GM12878 (cell line): ENCODE data around the gene RINT1. TPM values are rescaled to one million over a fixed set of nuclear protein-coding genes. Genes with fewer than 3 reads are reported as not detected.

Source experiments
- ATAC-seq: fragments of 200-7000 bp; cut with Tn5 transposase; 3 replicates; pipeline ENCODE4 v1.9.1; 2020; ENCODE audit warnings: mild to moderate bottlenecking, moderate library complexity
- Bru-seq: library from RNA; stranded (reverse); fragments of 400-500 nt; gene quantifications from one replicate; lab custom pipeline; 2021; lab: Mats Ljungman, UMichigan
- BruChase-seq, 2 experiments: library from RNA; stranded (reverse); fragments of 400-500 nt; gene quantifications; one replicate each; lab custom pipeline; 2021; lab: Mats Ljungman, UMichigan
- BruUV-seq: library from RNA; stranded (reverse); fragments of 400-500 nt; replicated peaks from 2 replicates; lab custom pipeline; 2021; lab: Mats Ljungman, UMichigan
- CTCF ChIA-PET: fragments of 300-600 bp; sonication (Branson Sonifier 250); formaldehyde crosslinking; extraction: SDS; loops from one replicate; lab custom pipeline; 2021; ENCODE audit warnings: inconsistent platforms; lab: Yijun Ruan, JAX
- POLR2A ChIA-PET: fragments of 350-600 bp; formaldehyde crosslinking; extraction: SDS; loops from one replicate; lab custom pipeline; 2021; ENCODE audit warnings: inconsistent platforms; lab: Charles Lee
- RAD21 ChIA-PET: fragments of 300-600 bp; sonication (Branson Sonifier 250); formaldehyde crosslinking; loops from one replicate; lab custom pipeline; 2023; ENCODE audit warnings: antibody characterized with exemption; ENCODE audit not compliant: unreplicated experiment; lab: Charles Lee
- SMC1A ChIA-PET: fragments of 300-600 bp; sonication (Branson Sonifier 250); formaldehyde crosslinking; loops from one replicate; lab custom pipeline; 2023; ENCODE audit not compliant: unreplicated experiment, uncharacterized antibody; lab: Charles Lee
- DNase-seq: peaks from one replicate; pipeline ENCODE4 v3.0.0-alpha.2; 2011; ENCODE audit warnings: low read depth, low spot score
- FAIRE-seq: peaks from 3 replicates; lab custom pipeline; 2011; peaks lifted over from hg19 to GRCh38; lab: Jason Lieb, UNC
- H2AFZ ChIP-seq: 2 replicates; pipeline ENCODE4 v1.6.0; 2011; ENCODE audit warnings: low read depth, low read length, control low read depth; ENCODE audit not compliant: control insufficient read depth
- H3K27ac ChIP-seq: 2 replicates; pipeline ENCODE4 v1.5.1; 2011; ENCODE audit warnings: control low read depth; ENCODE audit not compliant: control insufficient read depth, insufficient read depth
- H3K27me3 ChIP-seq, 2 experiments: replicated peaks in 1 of 2; 2 replicates each; pipeline versions ENCODE4 v1.6.0 to v1.6.1; 2011; ENCODE audit warnings: low read length in 1 of 2; ENCODE audit not compliant: control insufficient read depth in 2 of 2, insufficient read depth in 2 of 2
- H3K36me3 ChIP-seq, 2 experiments: 2 replicates each; pipeline ENCODE4 v1.5.1; 2011; ENCODE audit warnings: low read length in 1 of 2; ENCODE audit not compliant: control insufficient read depth in 2 of 2, insufficient read depth in 2 of 2
- H3K4me1 ChIP-seq: 2 replicates; pipeline ENCODE4 v1.6.1; 2011; ENCODE audit warnings: mild to moderate bottlenecking, low read length, moderate library complexity, mixed read lengths; ENCODE audit not compliant: control insufficient read depth, insufficient read depth
- H3K4me2 ChIP-seq: 2 replicates; pipeline ENCODE4 v1.6.0; 2011; ENCODE audit warnings: control low read depth; ENCODE audit not compliant: control insufficient read depth, insufficient read depth
- H3K4me3 ChIP-seq: fragments of 200-600 bp; sonication (generic); 2 replicates; pipeline ENCODE4 v1.5.1; 2016
- H3K79me2 ChIP-seq: 2 replicates; pipeline ENCODE4 v1.6.0; 2011; ENCODE audit warnings: low read length; ENCODE audit not compliant: control insufficient read depth, insufficient read depth
- H3K9ac ChIP-seq: 2 replicates; pipeline ENCODE4 v1.8.0; 2011; ENCODE audit warnings: low read length, control low read depth, mixed read lengths; ENCODE audit not compliant: control insufficient read depth, insufficient read depth
- H3K9me3 ChIP-seq: replicated peaks from 3 replicates; pipeline ENCODE4 v1.5.1; 2011; ENCODE audit warnings: mild to moderate bottlenecking, low read length; ENCODE audit not compliant: control insufficient read depth, insufficient read depth
- H4K20me1 ChIP-seq: 2 replicates; pipeline ENCODE4 v1.6.0; 2011; ENCODE audit not compliant: control insufficient read depth, insufficient read depth
- BCLAF1 ChIP-seq: fragments of 450-650 bp; IDR thresholded peaks from 2 replicates; pipeline ENCODE4 v1.6.1; 2017; ENCODE audit warnings: antibody characterized with exemption, mild to moderate bottlenecking, moderate library complexity
- CBFB ChIP-seq: IDR thresholded peaks from 2 replicates; pipeline ENCODE4 v1.6.1; 2016; ENCODE audit warnings: antibody characterized with exemption, low read depth
- EED ChIP-seq: sonication (generic); IDR thresholded peaks from 2 replicates; pipeline ENCODE4 v1.6.1; 2016; ENCODE audit warnings: antibody characterized with exemption, low read depth
- GATAD2B ChIP-seq: fragments of 450-650 bp; conservative IDR thresholded peaks from 2 replicates; pipeline ENCODE4 v1.6.1; 2017; ENCODE audit warnings: low read depth, mild to moderate bottlenecking, moderate library complexity
- HDGF ChIP-seq: fragments of 450-650 bp; IDR thresholded peaks from 2 replicates; pipeline ENCODE4 v1.6.1; 2016; ENCODE audit warnings: antibody characterized with exemption
- IRF4 ChIP-seq: IDR thresholded peaks from 2 replicates; pipeline ENCODE4 v1.6.1; 2011; ENCODE audit warnings: low read depth, low read length
- JUND ChIP-seq: IDR thresholded peaks from 2 replicates; pipeline ENCODE4 v1.6.1; 2012; ENCODE audit warnings: low read depth, mild to moderate bottlenecking, low read length, improper control_type of control experiment, moderate library complexity
- MXI1 ChIP-seq: fragments of 150-350 bp; IDR thresholded peaks from 2 replicates; pipeline ENCODE4 v1.6.1; 2011; ENCODE audit warnings: low read depth, mild to moderate bottlenecking, inconsistent platforms, low read length, improper control_type of control experiment
- NR2C2 ChIP-seq: IDR thresholded peaks from 2 replicates; pipeline ENCODE4 v1.6.1; 2011; ENCODE audit warnings: borderline replicate concordance, low read depth; ENCODE audit not compliant: control insufficient read depth, insufficient read length
- NR2F1 ChIP-seq: fragments of 450-650 bp; conservative IDR thresholded peaks from 2 replicates; pipeline ENCODE4 v1.6.1; 2017; ENCODE audit warnings: mild to moderate bottlenecking
- RCOR1 ChIP-seq: conservative IDR thresholded peaks from 2 replicates; pipeline ENCODE4 v1.6.1; 2012; ENCODE audit warnings: low read depth, low read length, improper control_type of control experiment
- SREBF2 ChIP-seq: IDR thresholded peaks from 2 replicates; pipeline ENCODE4 v1.6.1; 2012; ENCODE audit warnings: mild to moderate bottlenecking, low read length
- ZNF207 ChIP-seq: fragments of 450-650 bp; IDR thresholded peaks from 2 replicates; pipeline ENCODE4 v1.6.1; 2014; ENCODE audit warnings: antibody characterized with exemption, mild to moderate bottlenecking, borderline replicate concordance
- WGBS: methylation state at CpG from one replicate; pipeline ENCODE4 v1.1.6; 2016; ENCODE audit warnings: low lambda C conversion rate; ENCODE audit not compliant: insufficient replicate concordance, insufficient coverage; ENCODE audit errors: missing lambda C conversion rate; 5-methylcytosine and 5-hydroxymethylcytosine counted together
- in situ Hi-C: fragments of 300-500 bp; cut with MboI; formaldehyde crosslinking; loops from 9 replicates; pipeline ENCODE4 v1.14.3; 2018; ENCODE audit warnings: mixed read lengths
- intact Hi-C: fragments of 100-400 bp; cut with micrococcal nuclease; formaldehyde crosslinking; loops from one replicate; pipeline ENCODE4 v1.14.2; 2022; ENCODE audit not compliant: unreplicated experiment
- long read RNA-seq, 2 experiments: library from polyadenylated mRNA; unstranded; transcript quantifications; one replicate each; pipeline ENCODE4 v2.0.0, GENCODE V29; 2019 to 2020
- polyA minus RNA-seq, 3 experiments: library from RNA; depleted of rRNA, polyadenylated mRNA; stranded (reverse); fragments of >200 nt; gene quantifications; 2 replicates each; pipeline ENCODE4 v1.2.3, GENCODE V29; 2011
- polyA plus RNA-seq, 11 experiments: library from polyadenylated mRNA; depleted of rRNA in 4 of 11; unstranded in 6 of 11; stranded (reverse) in 5 of 11; fragments of >200 nt; fragmentation: Nextera tagmentation in 4 of 11; fragmentation: Illumina TruSeq in 1 of 11; extraction: Ambion mirVana in 4 of 11; extraction: Trizol in 1 of 11; gene quantifications; 1 replicate in 1 of 11; 2 replicates in 10 of 11; pipeline versions ENCODE4 v1.2.1 to v1.2.3, GENCODE V29; 2011 to 2016; ENCODE audit warnings: inconsistent platforms in 2 of 11, missing spikeins in 2 of 11, low read depth in 1 of 11
- total RNA-seq, 4 experiments: library from RNA; depleted of rRNA in 3 of 4; stranded (reverse); fragments of >200 nt in 3 of 4; fragmentation: Illumina TruSeq in 1 of 4; extraction: Trizol in 1 of 4; gene quantifications; 2 replicates each; pipeline versions ENCODE4 v1.2.1 to v1.2.3, GENCODE V29; 2013 to 2021

RINT1 gene
- 34.1 and 36.3 TPM in 2 replicates for total RNA-seq (2013; cell fraction: nucleolus; rRNA removed)
- total RNA-seq (2014; rRNA removed) (13.5 and 15.9 TPM in 2 replicates), total RNA-seq (2014; rRNA removed; fragmentation: Illumina TruSeq; extraction: Trizol) (7.0 and 7.4 TPM in 2 replicates), total RNA-seq (2021) (14.9 and 17.2 TPM in 2 replicates), polyA plus RNA-seq (2011; rRNA removed) (28.4 and 34.4 TPM in 2 replicates), polyA plus RNA-seq (2014; fragmentation: Illumina TruSeq; extraction: Trizol) (18.5 and 21.8 TPM in 2 replicates), polyA plus RNA-seq (2014; fragmentation: Nextera tagmentation; extraction: Ambion mirVana) (1 to 10 TPM; 6.7 to 7.4 TPM), polyA plus RNA-seq (2014; rRNA removed) (13.9 and 17.3 TPM in 2 replicates), polyA plus RNA-seq (2016; fragmentation: Nextera tagmentation; extraction: Ambion mirVana) (10 to 100 TPM; 26.6 to 32.3 TPM), polyA minus RNA-seq (2011; rRNA and poly(A)+ RNA removed) (15.5 and 33.8 TPM in 2 replicates), Bru-seq, nascent RNA (percentile 81 among the genes with signal in this experiment), BruChase-seq, experiment 1, labeled RNA remaining after a 6-hour chase (percentile 85 among the genes with signal in this experiment), BruChase-seq, experiment 2, labeled RNA remaining after a 2-hour chase (percentile 87 among the genes with signal in this experiment)
- polyA plus RNA-seq (2011; ENCODE audit: low read depth) = 7.9 TPM
- 10.9 and 11.1 TPM in 2 replicates for polyA plus RNA-seq (2011; cell fraction: cytosol; rRNA removed)
- 20.2 and 20.3 TPM in 2 replicates for polyA plus RNA-seq (2011; cell fraction: nucleus; rRNA removed)
- 12.7 and 15.5 TPM in 2 replicates for polyA plus RNA-seq (2012)
- polyA minus RNA-seq (2011; cell fraction: cytosol; rRNA and poly(A)+ RNA removed) = 9.8 and 10.9 TPM in 2 replicates
- 7.6 and 15.0 TPM in 2 replicates for polyA minus RNA-seq (2011; cell fraction: nucleus; rRNA and poly(A)+ RNA removed)
- long read RNA-seq, experiment 1, transcript RINT1-201 (15 exons, 2,976 nt) = major isoform, 17 of 19 reads
- long read RNA-seq, experiment 1, partial matches to known transcripts = 0 of 19 reads
- long read RNA-seq, experiment 1, other reads (novel, unspliced or antisense) = 2 of 19 reads
- long read RNA-seq, experiment 2, transcript RINT1-201 (15 exons, 2,976 nt) = major isoform, 255 of 326 reads
- long read RNA-seq, experiment 2, partial matches to known transcripts = 16 of 326 reads
- long read RNA-seq, experiment 2, other reads (novel, unspliced or antisense) = 55 of 326 reads

GRCh38 chr7:105531792-105532671 is at the start of gene RINT1:
Gene RINT1 (plus strand): TSS chr7:105532201. CDS start chr7:105532316, 115 bp downstream.
- in situ Hi-C loops = no loop called here
- peak; percentile 97 for FAIRE-seq
- ChIA-PET SMC1A (interaction anchor here (0.5 to 1.5 kb wide), 15 partner anchors 9 to 551 kb away, joined by 3 to 9 read pairs (median 3); no protein-coding TSS in a partner anchor), RAD21 (interaction anchor here (0.6 to 3.1 kb wide), 13 partner anchors 55 to 649 kb away, joined by 3 to 24 read pairs (median 4); no protein-coding TSS in a partner anchor), POLR2A (interaction anchor here (0.5 to 1.4 kb wide), 12 partner anchors 9 to 605 kb away, joined by 3 to 8 read pairs (median 3); partner anchors contain the start of genes PUS7 and SYPL1), CTCF (interaction anchor here (0.6 to 3.5 kb wide), 33 partner anchors 8 to 642 kb away, joined by 3 to 24 read pairs (median 4); no protein-coding TSS in a partner anchor)
- Histone ChIP-seq H3K36me3 (no peaks in the 10 kb centered on the region; a peak in 2 of 4 replicates), H3K27me3 (no peaks in the 10 kb centered on the region), H3K4me3 (peak within 1 kb of the TSS; percentile 93), H3K4me2 (peak within 1 kb of the TSS; percentile 90), H3K27ac (peak within 1 kb of the TSS; percentile 51), H3K9ac (peak within 1 kb of the TSS; percentile 97), H3K9me3 (no peaks in the 10 kb centered on the region), H4K20me1 (no peaks in the 10 kb centered on the region), H3K79me2 (peaks cover 19% of the 10 kb centered on the region), H3K4me1 (peaks cover 3% of the 10 kb centered on the region), H2AFZ (peak within 1 kb of the TSS; percentile 73)
- ATAC-seq = peak; percentile 95
- no TSS peak for BruUV-seq
- DNase-seq = peak; percentile 72
- intact Hi-C loops = loop anchor here (5.0 kb wide), 1 partner anchor 55 kb away; no protein-coding TSS in a partner anchor
- under 1% methylated on average over 42 of the region's 42 CpGs for WGBS
- TF ChIP-seq BCLAF1 = no peak
- peak; percentile 78; the same call in 1 of the 2 replicates for TF ChIP-seq CBFB
- peak; percentile 50; the same call in 1 of the 2 replicates for TF ChIP-seq IRF4
- TF ChIP-seq NR2C2 = no peak
- peak; percentile 35; the same call in 1 of the 2 replicates for TF ChIP-seq EED
- TF ChIP-seq JUND = no peak
- TF ChIP-seq NR2F1 = peak; percentile 52
- TF ChIP-seq ZNF207 = peak; percentile 92
- peak; percentile 75; the same call in 1 of the 2 replicates for TF ChIP-seq GATAD2B
- peak; percentile 78; the same call in 1 of the 2 replicates for TF ChIP-seq HDGF
- peak; percentile 90 for TF ChIP-seq MXI1
- no peak for TF ChIP-seq RCOR1
- TF ChIP-seq SREBF2 = no peak
